PC-3 (cell line): Measurements from ENCODE around the gene GALNT11. TPM values are rescaled to one million over a fixed set of nuclear protein-coding genes. Genes with fewer than 3 reads are reported as not detected.

Experiments
- ATAC-seq: fragments of 200-7000 bp; cut with Tn5 transposase; 2 replicates; pipeline ENCODE4 v1.9.1; 2020; ENCODE audit warnings: mild to moderate bottlenecking, moderate library complexity
- BruUV-seq: library from RNA; stranded (reverse); fragments of 400-500 nt; replicated peaks from 2 replicates; lab custom pipeline; 2021; lab: Mats Ljungman, UMichigan
- CTCF ChIA-PET: fragments of 300-600 bp; sonication (Branson Sonifier 250); formaldehyde crosslinking; loops from one replicate; lab custom pipeline; 2022; ENCODE audit warnings: antibody characterized with exemption; lab: Charles Lee
- POLR2A ChIA-PET: fragments of 300-600 bp; sonication (Branson Sonifier 250); formaldehyde crosslinking; loops from one replicate; lab custom pipeline; 2022; ENCODE audit warnings: antibody characterized with exemption; ENCODE audit not compliant: unreplicated experiment; lab: Charles Lee
- DNase-seq: peaks from one replicate; pipeline ENCODE4 v3.0.0-alpha.2; 2015
- H2AFZ ChIP-seq: fragments of 300-600 bp; sonication (generic); 2 replicates; pipeline ENCODE4 v1.6.0; 2016; ENCODE audit warnings: antibody characterized with exemption, low read length
- H3F3A ChIP-seq: fragments of 300-600 bp; sonication (generic); one replicate; pipeline ENCODE4 v1.6.0; 2017; ENCODE audit warnings: antibody characterized with exemption, low read length, control low read depth, mild to moderate bottlenecking; ENCODE audit not compliant: unreplicated experiment
- H3K27ac ChIP-seq: fragments of 300-600 bp; sonication (generic); 2 replicates; pipeline ENCODE4 v1.5.1; 2016; ENCODE audit warnings: mild to moderate bottlenecking, low read length
- H3K27me3 ChIP-seq: fragments of 300-600 bp; sonication (generic); 2 replicates; pipeline ENCODE4 v1.6.1; 2016; ENCODE audit warnings: low read length, mixed read lengths
- H3K36me3 ChIP-seq: fragments of 300-600 bp; sonication (generic); 2 replicates; pipeline ENCODE4 v1.6.1; 2016; ENCODE audit warnings: low read depth, mixed run types, low read length, mixed read lengths
- H3K4me1 ChIP-seq: fragments of 300-600 bp; sonication (generic); 2 replicates; pipeline ENCODE4 v1.5.1; 2016; ENCODE audit warnings: low read length; ENCODE audit not compliant: insufficient read depth
- H3K4me2 ChIP-seq: fragments of 300-600 bp; sonication (generic); 2 replicates; pipeline ENCODE4 v1.6.0; 2016; ENCODE audit warnings: low read length
- H3K4me3 ChIP-seq: fragments of 300-600 bp; sonication (generic); 2 replicates; pipeline ENCODE4 v1.5.1; 2016; ENCODE audit warnings: mild to moderate bottlenecking, low read length, mixed read lengths
- H3K79me2 ChIP-seq: fragments of 300-600 bp; sonication (generic); 2 replicates; pipeline ENCODE4 v1.6.1; 2017; ENCODE audit warnings: low read length, mixed read lengths
- H3K9ac ChIP-seq: fragments of 300-600 bp; sonication (generic); 2 replicates; pipeline ENCODE4 v1.6.0; 2016; ENCODE audit warnings: mild to moderate bottlenecking, low read length
- H3K9me2 ChIP-seq: fragments of 300-600 bp; sonication (generic); replicated peaks from 2 replicates; pipeline ENCODE4 v1.6.1; 2016; ENCODE audit warnings: mixed run types, low read length, mixed read lengths
- H3K9me3 ChIP-seq: fragments of 300-600 bp; sonication (generic); 2 replicates; pipeline ENCODE4 v1.6.1; 2016; ENCODE audit warnings: low read length, mixed read lengths
- H4K20me1 ChIP-seq: fragments of 300-600 bp; sonication (generic); 2 replicates; pipeline ENCODE4 v1.6.1; 2016; ENCODE audit warnings: low read length, mixed read lengths
- CTCF ChIP-seq: fragments of 300-600 bp; sonication (generic); conservative IDR thresholded peaks from 2 replicates; pipeline ENCODE4 v1.5.1; 2017; ENCODE audit warnings: antibody characterized with exemption, low read depth, mild to moderate bottlenecking, low read length
- EZH2 ChIP-seq: fragments of 300-600 bp; sonication (generic); IDR thresholded peaks from one replicate; pipeline ENCODE4 v1.6.1; 2017; ENCODE audit warnings: antibody characterized with exemption, mild to moderate bottlenecking, low read length; ENCODE audit not compliant: unreplicated experiment
- EZH2phosphoT487 ChIP-seq: fragments of 300-600 bp; sonication (generic); IDR thresholded peaks from 2 replicates; pipeline ENCODE4 v1.6.1; 2018; ENCODE audit warnings: mild to moderate bottlenecking, antibody characterized with exemption, low read length, borderline replicate concordance
- intact Hi-C: fragments of 100-400 bp; cut with micrococcal nuclease; formaldehyde crosslinking; loops from 2 replicates; pipeline ENCODE4 v1.9.0; 2023
- total RNA-seq: library from RNA; depleted of rRNA; stranded (reverse); fragments of >200 nt; gene quantifications from 2 replicates; pipeline ENCODE4 v1.2.3, GENCODE V29; 2014

Gene GALNT11
- total RNA-seq, 1 experiment from 2014 or later = 19.5 TPM

- CTCF ChIA-PET = no interaction called here
- intact Hi-C loops = no loop called here
- no peaks in the 10 kb centered on the region for H3K36me3 ChIP-seq
- no peaks in the 10 kb centered on the region for H3K27me3 ChIP-seq
- no peaks in the 10 kb centered on the region for H4K20me1 ChIP-seq
- no peaks in the 10 kb centered on the region for H3F3A ChIP-seq
- no peaks in the 10 kb centered on the region for H3K9me3 ChIP-seq
- H3K9me2 ChIP-seq = no peaks in the 10 kb centered on the region
- ATAC-seq (no peak), DNase-seq (no peak)
- POLR2A ChIA-PET = no interaction called here
- TF ChIP-seq EZH2 = no peak
- TF ChIP-seq CTCF = no peak
- no peak for TF ChIP-seq EZH2phosphoT487
- no peak overlapping the region for H3K9ac ChIP-seq
- H2AFZ ChIP-seq = no peak overlapping the region
- no peak overlapping the region for H3K4me3 ChIP-seq
- no peak overlapping the region for H3K27ac ChIP-seq
- H3K4me1 ChIP-seq = no peaks in the 10 kb centered on the region
- no peak overlapping the region for H3K4me2 ChIP-seq
- no peaks in the 10 kb centered on the region for H3K79me2 ChIP-seq
- BruUV-seq = no TSS peak
Measured at GRCh38 chr7:152130658-152131590, 105.5 kb downstream of the GALNT11 start.

GRCh38 chr7:152131981-152132494, 106.6 kb downstream of the GALNT11 start:
- POLR2A ChIA-PET = no interaction called here
- Histone ChIP-seq H3F3A (no peaks in the 10 kb centered on the region), H2AFZ (no peak overlapping the region), H3K9me3 (no peaks in the 10 kb centered on the region), H3K4me2 (no peak overlapping the region), H3K79me2 (no peaks in the 10 kb centered on the region), H3K36me3 (no peaks in the 10 kb centered on the region; the same call in 1 of the 2 replicates), H3K27me3 (no peaks in the 10 kb centered on the region), H4K20me1 (no peaks in the 10 kb centered on the region), H3K27ac (no peak overlapping the region), H3K4me1 (no peaks in the 10 kb centered on the region), H3K4me3 (no peak overlapping the region), H3K9ac (no peak overlapping the region), H3K9me2 (no peaks in the 10 kb centered on the region)
- BruUV-seq = no TSS peak
- CTCF ChIA-PET = no interaction called here
- no peak for TF ChIP-seq CTCF
- TF ChIP-seq EZH2 = no peak
- TF ChIP-seq EZH2phosphoT487 = no peak
- intact Hi-C loops = no loop called here
- ATAC-seq (no peak), DNase-seq (no peak)

- no peaks in the 10 kb centered on the region for H3K4me1 ChIP-seq
- intact Hi-C loops = no loop called here
- H2AFZ ChIP-seq = no peak overlapping the region
- ATAC-seq (no peak), DNase-seq (no peak)
- H3K9me2 ChIP-seq = no peaks in the 10 kb centered on the region
- no TSS peak for BruUV-seq
- TF ChIP-seq EZH2phosphoT487 (no peak), CTCF (no peak), EZH2 (no peak)
- no peak overlapping the region for H3K4me2 ChIP-seq
- H3K36me3 ChIP-seq = no peaks in the 10 kb centered on the region; the same call in 1 of the 2 replicates
- H3K9me3 ChIP-seq = no peaks in the 10 kb centered on the region
- H4K20me1 ChIP-seq = no peaks in the 10 kb centered on the region
- no peak overlapping the region for H3K9ac ChIP-seq
- H3K79me2 ChIP-seq = no peaks in the 10 kb centered on the region
- ChIA-PET POLR2A (no interaction called here), CTCF (no interaction called here)
- no peak overlapping the region for H3K27ac ChIP-seq
- no peaks in the 10 kb centered on the region for H3K27me3 ChIP-seq
- H3F3A ChIP-seq = no peaks in the 10 kb centered on the region
- H3K4me3 ChIP-seq = no peak overlapping the region
Measured at GRCh38 chr7:152132812-152133211, 107.3 kb downstream of the GALNT11 start.
